Common myeloid progenitor, CD34-positive (primary cell): ENCODE results near the gene DPF3.

ENCODE experiments used
- CTCF ChIA-PET: fragments of 350-600 bp; sonication (Branson Sonifier 250); formaldehyde crosslinking; loops from one replicate; lab custom pipeline; 2021; ENCODE audit warnings: antibody characterized with exemption; lab: Charles Lee
- POLR2A ChIA-PET: fragments of 350-600 bp; sonication (Branson Sonifier 250); formaldehyde crosslinking; loops from one replicate; lab custom pipeline; 2021; ENCODE audit warnings: antibody characterized with exemption; lab: Charles Lee
- DNase-seq, 3 donors: peaks; one replicate each; pipeline versions ENCODE4 v3.0.0 to v3.0.0-alpha.2; 2013
- H3K27ac ChIP-seq, 2 experiments: 1 replicate in 1 of 2; 2 replicates in 1 of 2; pipeline ENCODE4 v1.7.0; 2013; ENCODE audit warnings: inconsistent platforms in 2 of 2, low read length in 2 of 2, mild to moderate bottlenecking in 2 of 2, low read depth in 1 of 2, moderate library complexity in 1 of 2; ENCODE audit not compliant: severe bottlenecking in 2 of 2, insufficient read depth in 1 of 2, poor library complexity in 1 of 2
- H3K27me3 ChIP-seq, 5 experiments: replicated peaks in 2 of 5; 1 replicate in 3 of 5; 2 replicates in 2 of 5; pipeline versions ENCODE4 v1.6.1 to v1.7.0; 2013; ENCODE audit warnings: low read length in 4 of 5, mild to moderate bottlenecking in 2 of 5, moderate library complexity in 2 of 5, inconsistent platforms in 1 of 5; ENCODE audit not compliant: insufficient read depth in 5 of 5, control insufficient read depth in 4 of 5
- H3K36me3 ChIP-seq, 4 experiments: 1 replicate in 2 of 4; 2 replicates in 2 of 4; pipeline versions ENCODE4 v1.6.1 to v1.7.0; 2013; ENCODE audit warnings: low read length in 3 of 4, control low read depth in 1 of 4, mild to moderate bottlenecking in 1 of 4; ENCODE audit not compliant: control insufficient read depth in 4 of 4, insufficient read depth in 4 of 4
- H3K4me1 ChIP-seq, 4 experiments: 1 replicate in 3 of 4; 2 replicates in 1 of 4; pipeline versions ENCODE4 v1.6.1 to v1.7.1; 2013; ENCODE audit warnings: low read length in 3 of 4, mild to moderate bottlenecking in 3 of 4, control low read depth in 1 of 4, inconsistent platforms in 1 of 4, moderate library complexity in 1 of 4; ENCODE audit not compliant: control insufficient read depth in 4 of 4, insufficient read depth in 4 of 4; ENCODE audit errors: control extremely low read depth in 1 of 4
- H3K4me3 ChIP-seq, 7 experiments: 1 replicate in 4 of 7; 2 replicates in 3 of 7; pipeline versions ENCODE4 v1.5.1 to v1.7.0; 2013; ENCODE audit warnings: mild to moderate bottlenecking in 7 of 7, low read length in 6 of 7, moderate library complexity in 6 of 7, inconsistent platforms in 2 of 7, low read depth in 2 of 7, control low read depth in 1 of 7; ENCODE audit not compliant: insufficient read depth in 4 of 7, control insufficient read depth in 1 of 7; ENCODE audit errors: extremely low read depth in 1 of 7
- H3K9me3 ChIP-seq, 5 experiments: 1 replicate in 4 of 5; 2 replicates in 1 of 5; pipeline versions ENCODE4 v1.6.1 to v1.7.1; 2013; ENCODE audit warnings: low read length in 4 of 5, mild to moderate bottlenecking in 2 of 5, inconsistent platforms in 1 of 5, low read depth in 1 of 5, moderate library complexity in 1 of 5; ENCODE audit not compliant: control insufficient read depth in 4 of 5, insufficient read depth in 2 of 5; ENCODE audit errors: control extremely low read depth in 1 of 5
- WGBS: methylation state at CpG from one replicate; pipeline ENCODE4 v1.1.5; 2013; ENCODE audit not compliant: insufficient coverage; 5-methylcytosine and 5-hydroxymethylcytosine counted together

DPF3 gene

GRCh38 chr14:72786378-72787350 is 107.2 kb downstream of the DPF3 start:
- ChIA-PET CTCF (interaction anchor here (0.9 kb wide), 1 partner anchor 273 kb away, joined by 3 read pairs; no protein-coding TSS in a partner anchor), POLR2A (interaction anchor here (0.6 to 0.9 kb wide), 2 partner anchors 19 to 261 kb away, joined by 3 to 4 read pairs; no protein-coding TSS in a partner anchor)
- Histone ChIP-seq H3K4me3 (no peak overlapping the region), H3K9me3 (no peaks in the 10 kb centered on the region), H3K36me3 (no peaks in the 10 kb centered on the region), H3K27me3 (peaks cover 0 to 4% (median 0%) of the 10 kb centered on the region in 5 experiments), H3K4me1 (peaks cover 0 to 9% (median 0%) of the 10 kb centered on the region in 4 experiments), H3K27ac (no peak overlapping the region)
- WGBS: over 99% methylated on average over 10 of the region's 13 CpGs
- no peak for DNase-seq

GRCh38 chr14:72783741-72784140 is 110.2 kb downstream of the DPF3 start:
- Histone ChIP-seq H3K4me1 (peaks cover 0 to 9% (median 0%) of the 10 kb centered on the region in 4 experiments), H3K27me3 (peaks cover 0 to 8% (median 0%) of the 10 kb centered on the region in 5 experiments), H3K36me3 (no peaks in the 10 kb centered on the region), H3K9me3 (no peaks in the 10 kb centered on the region), H3K27ac (no peak overlapping the region), H3K4me3 (no peak overlapping the region)
- 100% methylated on average over 7 of the region's 7 CpGs for WGBS
- CTCF ChIA-PET: no interaction called here
- DNase-seq: no peak
- POLR2A ChIA-PET: no interaction called here

- Histone ChIP-seq H3K27me3 (peaks cover 0 to 8% (median 0%) of the 10 kb centered on the region in 5 experiments), H3K9me3 (peaks cover 0 to 5% (median 3%) of the 10 kb centered on the region in 5 experiments), H3K4me3 (no peak overlapping the region), H3K36me3 (no peaks in the 10 kb centered on the region), H3K27ac (no peak overlapping the region), H3K4me1 (peaks cover 0 to 1% (median 0%) of the 10 kb centered on the region in 4 experiments)
- POLR2A ChIA-PET: no interaction called here
- no peak for DNase-seq
- WGBS: 100% methylated on average over 1 of the region's 2 CpGs
- CTCF ChIA-PET: no interaction called here
Measured at GRCh38 chr14:72782817-72783216, 111.1 kb downstream of the DPF3 start.

- H3K4me1 ChIP-seq: peaks cover 0 to 4% (median 3%) of the 10 kb centered on the region in 4 experiments
- H3K27ac ChIP-seq: no peak overlapping the region
- H3K9me3 ChIP-seq: peaks cover 0 to 7% (median 4%) of the 10 kb centered on the region in 5 experiments
- no peak overlapping the region for H3K4me3 ChIP-seq
- H3K27me3 ChIP-seq: peaks cover 0 to 8% (median 0%) of the 10 kb centered on the region in 5 experiments
- DNase-seq: no peak
- no peaks in the 10 kb centered on the region for H3K36me3 ChIP-seq
- ChIA-PET POLR2A (no interaction called here), CTCF (no interaction called here)
- WGBS: 99% methylated on average over 9 of the region's 15 CpGs
Measured at GRCh38 chr14:72781561-72782508, 112.1 kb downstream of the DPF3 start.

GRCh38 chr14:72780751-72781150 is 113.2 kb downstream of the DPF3 start:
- CTCF ChIA-PET: no interaction called here

GRCh38 chr14:72779679-72780078 is 114.2 kb downstream of the DPF3 start:
- peaks cover 0 to 7% (median 4%) of the 10 kb centered on the region in 5 experiments for H3K9me3 ChIP-seq
- H3K4me3 ChIP-seq: no peak overlapping the region
- ChIA-PET POLR2A (no interaction called here), CTCF (no interaction called here)
- WGBS: 100% methylated on average over 1 of the region's 2 CpGs
- peaks cover 0 to 14% (median 8%) of the 10 kb centered on the region in 4 experiments for H3K4me1 ChIP-seq
- H3K27me3 ChIP-seq: peaks cover 0 to 8% (median 0%) of the 10 kb centered on the region in 5 experiments
- H3K27ac ChIP-seq: no peak overlapping the region
- no peak for DNase-seq
- H3K36me3 ChIP-seq: no peaks in the 10 kb centered on the region

More at GRCh38 chr14:72780751-72781150, 113.2 kb downstream of the DPF3 start:
- no peak for DNase-seq
- Histone ChIP-seq H3K27me3 (peaks cover 0 to 8% (median 0%) of the 10 kb centered on the region in 5 experiments), H3K9me3 (peaks cover 0 to 7% (median 4%) of the 10 kb centered on the region in 5 experiments), H3K4me1 (peaks cover 0 to 12% (median 8%) of the 10 kb centered on the region in 4 experiments), H3K36me3 (no peaks in the 10 kb centered on the region), H3K4me3 (no peak overlapping the region), H3K27ac (no peak overlapping the region)
- no CpG with 5 or more reads among the region's 2 CpGs for WGBS
- POLR2A ChIA-PET: no interaction called here
